ENCODE measurements around the gene NRP1. TPM values are rescaled to one million over a fixed set of nuclear protein-coding genes. Genes with fewer than 3 reads are reported as not detected.

The NRP1 gene
- total RNA-seq, 1 experiment from 2014 or later: 31.7 TPM

- ChIA-PET POLR2A (ENCODE audit: low non-redundant PET) (no interaction called here), CTCF (no interaction called here)
- Histone ChIP-seq H3K36me3 (ENCODE audit: insufficient read depth, low read length, poor library complexity, severe bottlenecking) (no peaks in the 10 kb centered on the region), H3K4me3 (ENCODE audit: low read depth, low read length, poor library complexity, severe bottlenecking) (no peak overlapping the region), H3K27me3 (replicated peaks; ENCODE audit: insufficient read depth, low read depth, low read length, poor library complexity) (no peaks in the 10 kb centered on the region), H3K27ac (ENCODE audit: low read depth, low read length, poor library complexity, severe bottlenecking) (no peak overlapping the region), H3K4me1 (ENCODE audit: insufficient read depth, low read length, poor library complexity, severe bottlenecking) (peaks cover 13% of the 10 kb centered on the region), H3K9me3 (ENCODE audit: low read depth, low read length, poor library complexity, severe bottlenecking) (no peaks in the 10 kb centered on the region)
- intact Hi-C loops (cut with micrococcal nuclease; ENCODE audit: unreplicated experiment): no loop called here
- BruUV-seq (replicated peaks): no TSS peak
- no peak for TF ChIP-seq CTCF (conservative IDR thresholded peaks at IDR 0.05; ENCODE audit: low read depth, low read length)
- TF ChIP-seq EZH2 (IDR thresholded peaks at IDR 0.05; ENCODE audit: borderline replicate concordance, low read depth, low read length, poor library complexity, severe bottlenecking): no peak
- no peak for DNase-seq (ENCODE audit: low spot score)
Measured at GRCh38 chr10:33252324-33252723, 82.1 kb downstream of the NRP1 start.

GRCh38 chr10:33249659-33250345, 84.7 kb downstream of the NRP1 start:
- CTCF ChIA-PET: no interaction called here
- no peaks in the 10 kb centered on the region for H3K27me3 ChIP-seq (replicated peaks; ENCODE audit: insufficient read depth, low read depth, low read length, poor library complexity)
- H3K4me1 ChIP-seq (ENCODE audit: insufficient read depth, low read length, poor library complexity, severe bottlenecking): peaks cover 20% of the 10 kb centered on the region
- BruUV-seq (replicated peaks): no TSS peak
- no peaks in the 10 kb centered on the region for H3K36me3 ChIP-seq (ENCODE audit: insufficient read depth, low read length, poor library complexity, severe bottlenecking)
- H3K27ac ChIP-seq (ENCODE audit: low read depth, low read length, poor library complexity, severe bottlenecking): no peak overlapping the region
- DNase-seq (ENCODE audit: low spot score): no peak
- no peaks in the 10 kb centered on the region for H3K9me3 ChIP-seq (ENCODE audit: low read depth, low read length, poor library complexity, severe bottlenecking)
- intact Hi-C loops (cut with micrococcal nuclease; ENCODE audit: unreplicated experiment): no loop called here
- no peak overlapping the region for H3K4me3 ChIP-seq (ENCODE audit: low read depth, low read length, poor library complexity, severe bottlenecking)
- POLR2A ChIA-PET (ENCODE audit: low non-redundant PET): interaction anchor here (0.6 kb wide), 1 partner anchor 34 kb away, joined by 3 read pairs; no protein-coding TSS in a partner anchor
- TF ChIP-seq EZH2 (IDR thresholded peaks at IDR 0.05; ENCODE audit: borderline replicate concordance, low read depth, low read length, poor library complexity, severe bottlenecking) (no peak), CTCF (conservative IDR thresholded peaks at IDR 0.05; ENCODE audit: low read depth, low read length) (no peak)

- intact Hi-C loops (cut with micrococcal nuclease; ENCODE audit: unreplicated experiment): no loop called here
- Histone ChIP-seq H3K36me3 (ENCODE audit: insufficient read depth, low read length, poor library complexity, severe bottlenecking) (no peaks in the 10 kb centered on the region), H3K9me3 (ENCODE audit: low read depth, low read length, poor library complexity, severe bottlenecking) (no peaks in the 10 kb centered on the region), H3K27ac (ENCODE audit: low read depth, low read length, poor library complexity, severe bottlenecking) (no peak overlapping the region), H3K27me3 (replicated peaks; ENCODE audit: insufficient read depth, low read depth, low read length, poor library complexity) (no peaks in the 10 kb centered on the region), H3K4me3 (ENCODE audit: low read depth, low read length, poor library complexity, severe bottlenecking) (no peak overlapping the region), H3K4me1 (ENCODE audit: insufficient read depth, low read length, poor library complexity, severe bottlenecking) (peaks cover 25% of the 10 kb centered on the region)
- no peak for TF ChIP-seq CTCF (conservative IDR thresholded peaks at IDR 0.05; ENCODE audit: low read depth, low read length)
- TF ChIP-seq EZH2 (IDR thresholded peaks at IDR 0.05; ENCODE audit: borderline replicate concordance, low read depth, low read length, poor library complexity, severe bottlenecking): no peak
- ChIA-PET POLR2A (ENCODE audit: low non-redundant PET) (no interaction called here), CTCF (no interaction called here)
- no TSS peak for BruUV-seq (replicated peaks)
- no peak for DNase-seq (ENCODE audit: low spot score)
Measured at GRCh38 chr10:33249137-33249536, 85.3 kb downstream of the NRP1 start.
